Measurements from ENCODE around the gene RNPS1. TPM values are rescaled to one million over a fixed set of nuclear protein-coding genes. Genes with fewer than 3 reads are reported as not detected.

Gene RNPS1
- total RNA-seq, 2 donors from 2014 or later: 163 to 241 TPM

DNA sequence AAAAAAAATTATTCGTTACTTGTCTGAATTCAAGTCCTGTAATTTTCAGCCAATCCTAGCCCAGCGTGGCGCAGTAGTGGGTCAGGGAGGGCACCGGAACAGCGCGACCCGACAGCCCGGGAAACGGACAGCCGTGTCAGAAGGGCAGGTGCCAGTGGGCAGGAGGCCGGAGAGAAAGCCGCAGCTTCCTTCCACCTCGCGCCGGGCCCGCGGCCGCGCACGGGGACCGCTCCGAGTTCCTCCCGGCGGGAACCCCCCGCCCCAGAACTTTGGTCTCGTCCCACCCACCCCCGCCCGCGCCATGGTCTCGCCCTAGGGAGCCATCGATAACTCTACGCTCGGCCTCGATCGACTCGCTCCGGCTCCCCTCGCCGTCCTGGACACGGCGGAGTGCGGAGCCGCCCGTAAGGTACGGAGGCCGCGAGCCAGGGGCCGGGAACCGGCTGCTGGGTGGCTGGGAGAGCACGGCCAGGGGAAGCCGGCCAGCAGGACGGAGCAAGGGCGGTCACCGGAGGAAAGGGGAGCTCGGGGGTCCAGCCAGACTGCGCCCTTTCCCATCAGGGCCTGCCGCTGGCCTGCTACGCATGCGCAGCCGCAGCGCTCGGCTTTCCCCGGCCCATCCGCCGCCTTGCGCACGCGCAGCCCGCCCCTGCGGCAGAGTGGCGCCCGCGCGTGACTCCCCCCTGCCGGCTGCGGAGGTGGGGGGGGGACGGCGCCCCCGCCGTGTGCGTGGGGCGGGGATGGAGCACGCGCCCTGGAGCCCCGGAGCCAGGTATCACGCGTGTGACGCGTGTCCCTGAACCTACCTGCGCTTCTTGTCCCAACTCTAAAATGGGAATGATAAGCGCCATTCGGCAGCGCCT, 62.6 kb downstream of the RNPS1 start, which contains the start of gene MLST8:
TSS of gene MLST8 (plus strand) at position 351 of the 863 bp plus-strand sequence. CDS start 632 bp downstream, outside the sequence.
- H3K27me3 ChIP-seq (replicated peaks; ENCODE audit: insufficient read depth): no peaks in the 10 kb centered on the region
- peak within 1 kb of the TSS; percentile 97 for H3K27ac ChIP-seq
- TF ChIP-seq, protein P1, sequence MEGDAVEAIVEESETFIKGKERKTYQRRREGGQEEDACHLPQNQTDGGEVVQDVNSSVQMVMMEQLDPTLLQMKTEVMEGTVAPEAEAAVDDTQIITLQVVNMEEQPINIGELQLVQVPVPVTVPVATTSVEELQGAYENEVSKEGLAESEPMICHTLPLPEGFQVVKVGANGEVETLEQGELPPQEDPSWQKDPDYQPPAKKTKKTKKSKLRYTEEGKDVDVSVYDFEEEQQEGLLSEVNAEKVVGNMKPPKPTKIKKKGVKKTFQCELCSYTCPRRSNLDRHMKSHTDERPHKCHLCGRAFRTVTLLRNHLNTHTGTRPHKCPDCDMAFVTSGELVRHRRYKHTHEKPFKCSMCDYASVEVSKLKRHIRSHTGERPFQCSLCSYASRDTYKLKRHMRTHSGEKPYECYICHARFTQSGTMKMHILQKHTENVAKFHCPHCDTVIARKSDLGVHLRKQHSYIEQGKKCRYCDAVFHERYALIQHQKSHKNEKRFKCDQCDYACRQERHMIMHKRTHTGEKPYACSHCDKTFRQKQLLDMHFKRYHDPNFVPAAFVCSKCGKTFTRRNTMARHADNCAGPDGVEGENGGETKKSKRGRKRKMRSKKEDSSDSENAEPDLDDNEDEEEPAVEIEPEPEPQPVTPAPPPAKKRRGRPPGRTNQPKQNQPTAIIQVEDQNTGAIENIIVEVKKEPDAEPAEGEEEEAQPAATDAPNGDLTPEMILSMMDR (IDR thresholded peaks at IDR 0.05): peak in 2 of 4 experiments; percentile 34 to 48
- TF ChIP-seq POLR2AphosphoS5 (IDR thresholded peaks at IDR 0.05) (peak; percentile 84), POLR2A (IDR thresholded peaks at IDR 0.05) (peak; percentile 66)
- intact Hi-C loops (cut with DNase I): loop anchor here (10.0 kb wide), 1 partner anchor 49 kb away; the partner anchor contains the start of gene ECI1
- DNase-seq (ENCODE audit: low spot score): peak; percentile 74
- WGBS: under 1% methylated on average over 82 of the region's 93 CpGs
- peaks cover 6% of the 10 kb centered on the region for H3K4me1 ChIP-seq (replicated peaks)
- H3K36me3 ChIP-seq: peaks cover 0 to 16% of the 10 kb centered on the region in 2 donors
- H3K9me3 ChIP-seq: no peaks in the 10 kb centered on the region
- peak within 1 kb of the TSS; percentile 78 to 83 for H3K4me3 ChIP-seq

DNA sequence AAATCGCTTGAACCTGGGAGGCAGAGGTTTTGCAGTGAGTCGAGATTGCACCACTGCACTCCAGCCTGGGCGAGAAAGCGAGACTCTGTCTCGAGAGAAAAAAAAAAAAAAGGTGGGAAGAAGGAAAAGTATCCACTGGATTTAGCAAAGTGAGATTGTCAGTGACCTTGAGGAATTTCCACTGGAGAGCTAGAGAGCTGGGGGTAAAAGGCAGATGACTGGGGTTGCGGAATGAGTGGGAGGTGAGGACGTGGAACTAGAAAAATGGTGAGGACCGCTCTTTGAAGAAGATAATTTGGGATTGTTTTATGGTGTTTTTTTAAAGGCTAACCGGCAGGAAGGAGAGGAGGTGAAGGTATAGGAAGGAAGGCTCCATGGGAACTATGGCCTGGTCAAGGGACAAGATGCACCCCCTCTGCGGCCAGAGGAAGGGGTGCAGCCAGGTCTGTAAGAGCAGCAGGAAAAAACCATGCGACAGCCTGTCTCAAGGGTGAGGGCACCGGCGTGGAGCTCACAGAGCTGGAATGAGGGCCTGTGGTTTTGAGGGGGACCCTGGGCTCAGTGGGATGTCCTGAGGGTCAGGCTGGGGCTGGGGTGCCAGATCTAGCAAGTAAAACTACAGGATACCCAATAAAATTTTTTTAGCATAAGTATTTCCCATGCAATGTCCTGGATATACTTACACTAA, 63.4 kb downstream of the RNPS1 start:
- Histone ChIP-seq H3K27me3 (replicated peaks; ENCODE audit: insufficient read depth) (no peaks in the 10 kb centered on the region), H3K4me1 (replicated peaks) (peaks cover 6% of the 10 kb centered on the region), H3K9me3 (no peaks in the 10 kb centered on the region), H3K27ac (peak overlapping the region; percentile 97), H3K4me3 (peak overlapping the region; percentile 78 to 83), H3K36me3 (peaks cover 0 to 16% of the 10 kb centered on the region in 2 donors)
- TF ChIP-seq, protein P1 (IDR thresholded peaks at IDR 0.05): no peak
- intact Hi-C loops (cut with DNase I): loop anchor here (10.0 kb wide), 1 partner anchor 50 kb away; the partner anchor contains the start of gene ECI1
- DNase-seq (ENCODE audit: low spot score): no peak
- 83% methylated on average over 13 of the region's 13 CpGs for WGBS

MicroRNAs within 50 kb of the gene (microRNA counts, 767-probe panel; counts per million panel counts)
- 431 to 1,117 counts per million in 2 donors for microRNA hsa-miR-940

Small RNA genes lying within 50 kb of the gene (microRNA-seq; reads per million reads assigned to microRNA genes)
- gene MIR3677 (not detected), gene MIR4717 (not detected)

Small RNA genes lying within 50 kb of the gene (small RNA-seq; reads per million reads assigned to genes)
- gene MIR3677 (0 reads per million in 2 donors), gene MIR4717 (0 reads per million in 2 donors)

Other genes starting within 250 kb of the RNPS1 start
- 1 to 10 TPM; 1.8 to 3.6 TPM for gene NPW, start 248.3 kb downstream of the RNPS1 start, total RNA-seq
- gene NHERF2, start 241.2 kb downstream of the RNPS1 start, total RNA-seq: 100 to 1,000 TPM; 118 to 170 TPM
- 10 to 100 TPM; 16.4 to 24.9 TPM for gene NTHL1, start 220.3 kb downstream of the RNPS1 start, total RNA-seq
- 100 to 1,000 TPM in 1 of 2 donors, 10 to 100 TPM in 1; 86.3 to 168 TPM for gene TSC2, start 220.1 kb downstream of the RNPS1 start, total RNA-seq
- 100 to 1,000 TPM; 205 to 349 TPM for gene PKD1, start 132.2 kb downstream of the RNPS1 start, total RNA-seq
- 1 to 10 TPM; 1.8 to 5.1 TPM for gene RAB26, start 119.5 kb downstream of the RNPS1 start, total RNA-seq
- 10 to 100 TPM; 40.0 to 51.5 TPM for gene TRAF7, start 112.3 kb downstream of the RNPS1 start, total RNA-seq
- 1 to 10 TPM in 1 of 2 donors, under 1 TPM in 1; 0.77 to 5.3 TPM for gene CASKIN1, start 71.5 kb downstream of the RNPS1 start, total RNA-seq
- 100 to 1,000 TPM in 1 of 2 donors, 10 to 100 TPM in 1; 55.9 to 110 TPM for gene MLST8, start 62.7 kb downstream of the RNPS1 start, total RNA-seq
- 10 to 100 TPM; 18.4 to 26.2 TPM for gene BRICD5, start 57.3 kb downstream of the RNPS1 start, total RNA-seq
- gene PGP, start 53.3 kb downstream of the RNPS1 start, total RNA-seq: 10 to 100 TPM; 12.7 to 23.7 TPM
- 10 to 100 TPM; 38.7 to 69.1 TPM for gene E4F1, start 44.5 kb downstream of the RNPS1 start, total RNA-seq
- 1 to 10 TPM in 1 of 2 donors, under 1 TPM in 1; 0.77 to 4.6 TPM for gene DNASE1L2, start 31.7 kb downstream of the RNPS1 start, total RNA-seq
- 10 to 100 TPM; 48.5 to 87.0 TPM for gene ECI1, start 16.5 kb downstream of the RNPS1 start, total RNA-seq
- gene ABCA3, start 72.6 kb upstream of the RNPS1 start, total RNA-seq: 10 to 100 TPM in 1 of 2 donors, 1 to 10 TPM in 1; 8.2 to 24.7 TPM
- gene CCNF, start 161.3 kb upstream of the RNPS1 start, total RNA-seq: 1 to 10 TPM; 7.3 to 8.0 TPM
- gene TEDC2, start 192.0 kb upstream of the RNPS1 start, total RNA-seq: 10 to 100 TPM in 1 of 2 donors, 1 to 10 TPM in 1; 3.0 to 12.1 TPM
- gene NTN3, start 203.2 kb upstream of the RNPS1 start, total RNA-seq: 1 to 10 TPM in 1 of 2 donors, not detected in 1; 1.4 TPM
- gene TBC1D24, start 207.0 kb upstream of the RNPS1 start, total RNA-seq: 10 to 100 TPM; 22.4 to 26.2 TPM
- 100 to 1,000 TPM; 114 to 164 TPM for gene ATP6V0C, start 245.8 kb upstream of the RNPS1 start, total RNA-seq

Data from prostate gland (tissue), 2 donors.